ENCODE measurements around the gene AIG1.

- TF ChIP-seq POLR2A (IDR thresholded peaks at IDR 0.05; ENCODE audit: low read depth, low read length) (no peak), TAF1 (IDR thresholded peaks at IDR 0.05; ENCODE audit: borderline replicate concordance, low read depth, low read length) (no peak), POLR2AphosphoS5 (IDR thresholded peaks at IDR 0.05; ENCODE audit: low read depth, low read length) (no peak)
These were observed 223.4 kb downstream of the AIG1 start for GRCh38 chr6:143283887-143284645.

Data from GM12892 (cell line).